Retinal pigment epithelial cell (primary cell): ENCODE results near the gene NRARP.
"Not testable (repeated sequence)": the region's sequence is repeated elsewhere in the genome, so short reads cannot be mapped to it uniquely, and the experiment has no call there.

ENCODE experiments used
- DNase-seq: peaks from one replicate; pipeline ENCODE4 v3.0.0-alpha.2; 2010; ENCODE audit warnings: low read depth
- H3K4me3 ChIP-seq: 2 replicates; pipeline ENCODE4 v1.5.1; 2011; ENCODE audit warnings: mild to moderate bottlenecking, low read length, control low read depth, moderate library complexity
- CTCF ChIP-seq: conservative IDR thresholded peaks from 2 replicates; pipeline ENCODE4 v1.5.1; 2011; ENCODE audit warnings: low read depth, low read length, control low read depth, inconsistent platforms

The NRARP gene

DNA sequence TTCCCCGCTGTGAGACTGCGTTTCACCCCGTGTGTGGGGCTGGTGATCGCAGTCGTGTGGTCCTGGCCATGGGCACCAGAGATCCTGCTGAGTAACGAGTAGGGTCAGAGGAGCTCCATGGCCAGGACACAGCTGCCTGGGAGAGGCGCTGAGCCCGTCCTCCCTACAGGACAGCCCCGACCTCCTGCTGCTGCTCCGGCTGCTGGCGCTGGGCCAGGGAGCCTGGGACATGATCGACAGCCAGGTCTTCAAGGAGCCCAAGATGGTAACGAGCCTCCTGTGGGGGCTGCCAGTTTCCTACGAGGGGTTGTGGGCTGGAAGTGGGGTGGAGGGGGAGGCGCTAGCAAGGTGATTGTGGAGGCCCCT, 35.9 kb downstream of the NRARP start:
- no peak overlapping the region for H3K4me3 ChIP-seq
- no peak for DNase-seq
- TF ChIP-seq CTCF = no peak

GRCh38 chr9:137265496-137266161, 36.4 kb downstream of the NRARP start:
- H3K4me3 ChIP-seq = no peak overlapping the region
- TF ChIP-seq CTCF = no peak
- no peak for DNase-seq

DNA sequence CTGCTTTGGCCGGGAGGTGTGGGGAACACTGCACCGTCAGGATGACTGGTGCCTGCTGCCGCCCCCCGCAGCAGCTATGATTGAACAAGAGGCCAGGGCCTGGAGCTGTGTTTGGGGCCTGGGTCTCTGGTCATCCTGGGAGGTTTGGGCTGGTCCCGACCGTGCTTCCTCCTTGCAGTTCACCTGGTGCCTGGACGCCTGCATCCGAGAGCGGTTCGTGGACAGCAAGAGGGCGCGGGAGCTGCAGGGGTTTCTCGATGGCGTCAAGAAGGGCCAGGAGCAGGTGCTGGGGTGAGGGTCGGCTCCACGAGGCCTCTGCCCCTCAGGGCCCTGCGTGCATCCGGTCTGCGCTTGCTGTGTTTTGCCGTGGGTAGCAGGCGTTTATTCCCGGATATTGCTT, 38.0 kb downstream of the NRARP start:
- no peak for TF ChIP-seq CTCF
- no peak for DNase-seq
- no peak overlapping the region for H3K4me3 ChIP-seq

DNA sequence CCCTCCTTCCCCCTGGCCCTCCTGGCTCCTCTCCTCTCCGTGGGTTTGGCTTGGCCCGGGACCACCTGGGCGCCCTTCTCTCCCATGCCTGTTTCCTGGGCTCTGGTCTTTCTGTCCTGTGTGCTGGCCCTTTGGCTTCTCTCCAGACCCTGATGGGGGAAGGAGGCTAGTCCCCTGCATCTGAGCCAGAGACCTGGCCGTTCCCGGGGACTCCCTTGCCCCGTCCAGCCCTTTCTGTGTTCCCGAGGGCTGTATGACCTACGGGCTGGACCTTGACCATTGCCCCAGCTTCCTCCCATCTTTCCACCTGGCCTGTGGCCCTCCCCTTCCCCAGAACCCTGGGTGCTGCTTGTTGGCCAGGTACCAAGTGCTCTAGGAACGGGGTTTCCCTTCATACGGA, 38.6 kb downstream of the NRARP start:
- DNase-seq = no peak
- TF ChIP-seq CTCF = no peak
- H3K4me3 ChIP-seq = no peak overlapping the region

DNA sequence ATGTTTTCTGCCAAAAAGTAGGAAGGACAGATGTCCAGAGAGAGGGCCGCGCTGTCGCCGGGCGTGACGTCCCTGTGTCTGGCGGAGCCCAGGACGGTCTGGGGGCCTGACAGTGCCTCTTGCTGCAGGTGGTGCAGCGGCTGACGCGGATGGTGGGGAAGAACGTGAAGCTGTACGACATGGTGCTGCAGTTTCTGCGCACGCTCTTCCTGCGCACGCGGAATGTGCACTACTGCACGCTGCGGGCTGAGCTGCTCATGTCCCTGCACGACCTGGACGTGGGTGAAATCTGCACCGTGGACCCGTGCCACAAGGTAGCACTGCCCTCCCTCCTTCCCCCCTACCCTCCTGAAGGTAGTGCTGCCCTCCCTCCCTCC, 39.2 kb downstream of the NRARP start:
- no peak overlapping the region for H3K4me3 ChIP-seq
- DNase-seq = no peak
- no peak for TF ChIP-seq CTCF

DNA sequence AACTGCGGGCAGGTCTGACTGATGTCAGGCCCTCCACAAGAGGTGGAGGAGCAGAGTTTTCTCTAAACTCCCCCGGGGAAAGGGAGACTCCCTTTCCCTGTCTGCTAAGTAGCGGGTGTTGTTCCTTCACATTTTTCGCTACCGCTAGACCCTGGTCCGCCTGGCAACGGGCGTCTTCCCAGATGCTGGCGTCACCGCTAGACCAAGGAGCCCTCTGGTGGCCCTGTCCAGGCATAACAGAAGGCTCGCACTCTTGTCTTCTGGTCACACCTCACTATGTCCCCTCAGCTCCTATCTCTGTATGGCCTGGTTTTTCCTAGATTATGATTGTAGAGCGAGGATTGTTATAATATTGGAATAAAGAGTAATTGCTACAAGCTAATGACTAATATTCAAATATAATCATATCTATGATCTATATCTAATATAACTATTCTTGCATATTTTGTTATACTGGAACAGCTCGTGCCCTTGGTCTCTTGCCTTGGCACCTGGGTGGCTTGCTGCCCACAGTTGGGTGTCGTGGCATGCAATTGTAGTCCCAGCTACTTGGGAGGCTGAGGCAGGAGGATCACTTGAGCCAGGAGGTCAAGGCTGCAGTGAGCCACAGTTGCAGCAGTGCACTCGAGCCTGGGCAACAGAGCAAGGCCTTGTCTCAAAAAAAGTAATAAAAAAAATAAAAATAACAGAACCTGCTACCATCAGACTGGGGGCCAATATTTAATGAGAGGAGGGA, 39.7 kb downstream of the NRARP start:
- not testable (repeated sequence) for DNase-seq, H3K4me3 ChIP-seq
- peak; percentile 49 for TF ChIP-seq CTCF

DNA sequence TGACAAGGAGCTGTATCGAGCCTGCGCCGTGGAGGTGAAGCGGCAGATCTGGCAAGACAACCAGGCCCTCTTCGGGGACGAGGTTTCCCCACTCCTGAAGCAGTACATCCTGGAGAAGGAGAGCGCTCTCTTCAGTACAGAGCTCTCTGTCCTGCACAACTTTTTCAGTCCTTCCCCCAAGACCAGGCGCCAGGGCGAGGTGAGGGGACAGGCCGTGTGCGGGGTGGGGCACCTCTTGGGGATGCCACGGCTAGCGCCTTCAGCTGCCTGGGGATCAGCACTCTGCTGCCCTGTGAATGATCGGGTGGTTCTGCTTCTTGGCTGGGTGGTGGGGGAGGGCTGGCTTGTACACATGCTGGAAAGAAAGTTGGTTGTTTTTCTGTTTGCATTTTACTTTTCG, 45.2 kb downstream of the NRARP start:
- no peak overlapping the region for H3K4me3 ChIP-seq
- no peak for DNase-seq

More for the DNA sequence above, 45.2 kb downstream of the NRARP start:
- no peak for TF ChIP-seq CTCF
